HTR-8/SVneo (cell line): ENCODE results near the gene GPR146.

Experiments
- DNase-seq: peaks from one replicate; pipeline ENCODE4 v3.0.0; 2011; ENCODE audit warnings: low spot score, mixed read lengths; ENCODE audit not compliant: insufficient read length
- FAIRE-seq: peaks from 2 replicates; lab custom pipeline; 2011; peaks lifted over from hg19 to GRCh38; lab: Jason Lieb, UNC

The GPR146 gene

GRCh38 chr7:1010226-1010625 lies 34.1 kb upstream of the GPR146 start:
- no peak for FAIRE-seq
- DNase-seq = no peak

- peak; percentile 40 for FAIRE-seq
- no peak for DNase-seq
Observed at GRCh38 chr7:1011297-1012003, 32.9 kb upstream of the GPR146 start.

GRCh38 chr7:1012004-1012715 lies 32.2 kb upstream of the GPR146 start:
- FAIRE-seq = no peak
- no peak for DNase-seq

- FAIRE-seq = peak; percentile 4
Observed at GRCh38 chr7:1012716-1013095, 31.6 kb upstream of the GPR146 start.

GRCh38 chr7:1013581-1013980 lies 30.8 kb upstream of the GPR146 start:
- FAIRE-seq (no peak), DNase-seq (no peak)

More at GRCh38 chr7:1012716-1013095, 31.6 kb upstream of the GPR146 start:
- no peak for DNase-seq

- DNase-seq = no peak
- FAIRE-seq = no peak
Observed at GRCh38 chr7:1014681-1015080, 29.7 kb upstream of the GPR146 start.

GRCh38 chr7:1015196-1016121 lies 28.9 kb upstream of the GPR146 start:
- FAIRE-seq = no peak
- no peak for DNase-seq

GRCh38 chr7:1016577-1017531 lies 27.5 kb upstream of the GPR146 start:
- no peak for FAIRE-seq
- no peak for DNase-seq

- no peak for FAIRE-seq
- DNase-seq = no peak
Observed at GRCh38 chr7:1017586-1018333, 26.6 kb upstream of the GPR146 start.

- FAIRE-seq = no peak
- no peak for DNase-seq
Observed at GRCh38 chr7:1018334-1018695, 26.0 kb upstream of the GPR146 start.

GRCh38 chr7:1019255-1019785 lies 25.0 kb upstream of the GPR146 start:
- DNase-seq (no peak), FAIRE-seq (no peak)

GRCh38 chr7:1019789-1020610 lies 24.3 kb upstream of the GPR146 start:
- DNase-seq (no peak), FAIRE-seq (no peak)

- DNase-seq = no peak
- FAIRE-seq = no peak
Observed at GRCh38 chr7:1020849-1021251, 23.5 kb upstream of the GPR146 start.

- FAIRE-seq (peak; percentile 76), DNase-seq (no peak)
Observed at GRCh38 chr7:1021366-1021765, 23.0 kb upstream of the GPR146 start.

- FAIRE-seq (peak; percentile 69), DNase-seq (no peak)
Observed at GRCh38 chr7:1021931-1022330, 22.4 kb upstream of the GPR146 start.

GRCh38 chr7:1022356-1022755 lies 22.0 kb upstream of the GPR146 start:
- DNase-seq (no peak), FAIRE-seq (no peak)

- FAIRE-seq = no peak
- DNase-seq = no peak
Observed at GRCh38 chr7:1022801-1023465, 21.4 kb upstream of the GPR146 start.
